WI38 (cell line): ENCODE measurements around the gene C1orf226.

Experiments
- H3K4me3 ChIP-seq: 2 replicates; pipeline ENCODE4 v1.5.1; 2011; ENCODE audit warnings: low read depth, mild to moderate bottlenecking, control low read depth, low read length
- TF ChIP-seq, protein P1 (sequence below): IDR thresholded peaks from 2 replicates; pipeline ENCODE4 v1.5.1; 2012; ENCODE audit warnings: low read depth, mild to moderate bottlenecking, control low read depth, low read length

C1orf226 gene, protein sequence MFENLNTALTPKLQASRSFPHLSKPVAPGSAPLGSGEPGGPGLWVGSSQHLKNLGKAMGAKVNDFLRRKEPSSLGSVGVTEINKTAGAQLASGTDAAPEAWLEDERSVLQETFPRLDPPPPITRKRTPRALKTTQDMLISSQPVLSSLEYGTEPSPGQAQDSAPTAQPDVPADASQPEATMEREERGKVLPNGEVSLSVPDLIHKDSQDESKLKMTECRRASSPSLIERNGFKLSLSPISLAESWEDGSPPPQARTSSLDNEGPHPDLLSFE

DNA sequence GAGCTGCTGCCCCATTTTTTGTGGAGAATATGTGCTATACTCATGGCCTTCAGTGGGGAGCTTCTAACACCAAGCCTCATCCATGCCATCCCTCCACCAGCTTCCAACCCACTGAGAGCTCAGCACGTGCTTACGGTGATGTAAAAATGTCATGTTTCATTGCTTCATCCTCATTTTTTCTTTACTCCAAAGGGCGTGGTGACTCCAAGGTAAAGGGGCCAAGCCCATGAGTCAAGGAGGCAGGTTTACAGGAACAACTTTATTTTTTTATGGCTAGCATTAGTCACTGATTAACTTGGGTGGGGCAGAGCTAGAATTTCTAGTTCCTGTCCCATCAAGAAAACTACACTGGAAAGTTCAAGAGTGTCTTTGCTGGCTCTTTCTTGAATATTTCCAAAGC, at the start of gene C1orf226:
C1orf226 (plus strand) TSS at position 346 of the 400 bp plus-strand sequence. CDS start 174 bp downstream, outside the sequence.
- TF ChIP-seq, protein P1, sequence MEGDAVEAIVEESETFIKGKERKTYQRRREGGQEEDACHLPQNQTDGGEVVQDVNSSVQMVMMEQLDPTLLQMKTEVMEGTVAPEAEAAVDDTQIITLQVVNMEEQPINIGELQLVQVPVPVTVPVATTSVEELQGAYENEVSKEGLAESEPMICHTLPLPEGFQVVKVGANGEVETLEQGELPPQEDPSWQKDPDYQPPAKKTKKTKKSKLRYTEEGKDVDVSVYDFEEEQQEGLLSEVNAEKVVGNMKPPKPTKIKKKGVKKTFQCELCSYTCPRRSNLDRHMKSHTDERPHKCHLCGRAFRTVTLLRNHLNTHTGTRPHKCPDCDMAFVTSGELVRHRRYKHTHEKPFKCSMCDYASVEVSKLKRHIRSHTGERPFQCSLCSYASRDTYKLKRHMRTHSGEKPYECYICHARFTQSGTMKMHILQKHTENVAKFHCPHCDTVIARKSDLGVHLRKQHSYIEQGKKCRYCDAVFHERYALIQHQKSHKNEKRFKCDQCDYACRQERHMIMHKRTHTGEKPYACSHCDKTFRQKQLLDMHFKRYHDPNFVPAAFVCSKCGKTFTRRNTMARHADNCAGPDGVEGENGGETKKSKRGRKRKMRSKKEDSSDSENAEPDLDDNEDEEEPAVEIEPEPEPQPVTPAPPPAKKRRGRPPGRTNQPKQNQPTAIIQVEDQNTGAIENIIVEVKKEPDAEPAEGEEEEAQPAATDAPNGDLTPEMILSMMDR, result no peak
- H3K4me3 ChIP-seq, result no peak within 1 kb of the TSS

DNA sequence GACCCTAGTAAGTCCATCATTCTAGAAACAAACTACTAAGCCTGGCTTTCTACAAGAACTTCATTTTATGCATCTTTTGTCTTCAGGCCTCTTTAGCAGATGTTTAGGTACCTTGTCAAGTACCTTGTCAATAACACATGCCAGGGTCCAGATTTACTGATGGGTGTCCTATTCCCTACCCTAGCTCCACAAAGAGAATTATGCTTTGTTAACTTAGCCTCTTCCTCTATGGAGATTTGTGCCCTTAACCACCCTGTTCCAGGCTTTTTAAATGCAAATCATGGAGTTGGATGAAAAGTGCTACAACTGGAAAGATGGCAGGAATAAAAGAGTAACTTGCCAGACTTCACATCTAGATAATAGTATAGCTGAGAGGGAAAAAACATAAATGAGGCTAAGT, 47.5 kb upstream of the C1orf226 start:
- TF ChIP-seq, protein P1, result no peak

DNA sequence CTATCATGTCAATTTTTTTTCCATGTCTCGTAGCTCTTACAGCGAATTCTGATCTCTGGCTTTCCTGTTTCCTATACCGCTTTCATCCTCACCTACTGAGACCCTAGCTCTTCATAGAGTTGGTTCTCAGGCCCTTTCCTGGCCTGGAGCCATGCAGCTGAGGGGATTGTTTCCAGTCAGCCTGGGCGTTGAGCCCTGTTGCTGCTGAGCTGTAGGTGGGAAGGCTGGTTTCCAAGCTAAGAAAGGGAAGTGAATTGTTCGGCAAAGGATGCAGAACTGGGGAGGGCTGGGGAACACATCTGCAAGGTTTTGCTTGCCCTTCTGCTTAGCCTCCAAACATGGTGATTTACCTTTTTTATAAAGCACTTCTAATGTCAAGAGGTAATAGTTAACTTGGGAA, 46.4 kb upstream of the C1orf226 start:
- TF ChIP-seq, protein P1, result no peak
- no peak overlapping the region for H3K4me3 ChIP-seq

More for the DNA sequence above, 47.5 kb upstream of the C1orf226 start:
- no peak overlapping the region for H3K4me3 ChIP-seq

DNA sequence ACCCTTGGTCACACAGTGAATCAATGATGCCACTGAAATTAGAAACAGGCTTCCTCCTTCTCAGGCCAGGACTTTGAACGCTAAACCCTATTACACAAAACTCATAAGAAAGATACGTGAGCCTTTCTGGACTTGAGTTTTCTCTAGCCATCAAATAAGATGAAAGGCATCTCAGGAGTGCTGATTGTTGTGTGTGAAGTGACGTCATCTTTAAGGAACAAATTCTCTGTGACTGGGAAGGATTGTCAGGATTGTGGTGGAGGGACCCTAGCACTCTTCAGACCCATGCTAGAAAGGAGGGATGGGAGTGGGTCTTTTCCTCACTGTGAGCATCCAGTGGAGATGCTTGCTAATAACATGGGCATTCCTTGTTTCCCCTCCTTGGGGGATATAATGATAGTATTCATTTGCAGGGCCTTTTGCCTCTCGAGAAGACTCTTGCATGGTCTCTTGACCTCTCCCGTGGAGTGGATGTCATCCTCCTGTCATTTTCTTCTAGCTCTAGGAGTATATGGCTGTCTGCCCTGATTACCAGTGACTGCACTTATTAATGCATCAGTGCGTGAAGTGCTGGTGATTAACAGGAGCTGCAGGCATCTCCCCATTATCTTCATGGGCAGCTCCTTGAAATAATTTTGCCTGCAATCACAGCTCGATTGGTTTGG, 44.8 kb upstream of the C1orf226 start:
- H3K4me3 ChIP-seq, result no peak overlapping the region
- TF ChIP-seq, protein P1, result no peak

DNA sequence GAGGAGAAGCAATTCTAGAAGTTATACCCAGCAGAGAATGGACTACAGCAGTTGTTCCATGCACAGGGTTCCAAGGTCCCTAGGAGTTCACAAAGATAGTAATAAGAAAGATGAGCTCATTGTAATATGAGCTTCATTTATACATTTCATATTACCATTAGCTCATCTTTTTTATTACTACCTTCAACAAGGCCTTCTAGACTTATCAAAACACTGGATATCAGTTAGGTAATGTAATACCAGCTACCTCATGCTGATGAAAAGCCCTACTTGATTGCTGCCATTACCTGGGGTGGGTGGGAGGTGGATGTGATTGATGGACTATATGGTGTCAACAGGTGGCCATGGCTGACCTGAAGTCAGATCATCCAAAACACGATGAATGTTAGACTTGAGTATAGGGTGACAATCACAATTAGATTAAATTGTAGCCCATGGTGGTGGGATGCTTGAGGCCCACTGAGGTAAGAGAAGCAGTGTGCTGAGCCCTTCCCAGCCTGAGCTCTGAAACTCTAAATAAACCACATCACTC, 39.0 kb upstream of the C1orf226 start:
- H3K4me3 ChIP-seq, result no peak overlapping the region
- TF ChIP-seq, protein P1, result no peak

DNA sequence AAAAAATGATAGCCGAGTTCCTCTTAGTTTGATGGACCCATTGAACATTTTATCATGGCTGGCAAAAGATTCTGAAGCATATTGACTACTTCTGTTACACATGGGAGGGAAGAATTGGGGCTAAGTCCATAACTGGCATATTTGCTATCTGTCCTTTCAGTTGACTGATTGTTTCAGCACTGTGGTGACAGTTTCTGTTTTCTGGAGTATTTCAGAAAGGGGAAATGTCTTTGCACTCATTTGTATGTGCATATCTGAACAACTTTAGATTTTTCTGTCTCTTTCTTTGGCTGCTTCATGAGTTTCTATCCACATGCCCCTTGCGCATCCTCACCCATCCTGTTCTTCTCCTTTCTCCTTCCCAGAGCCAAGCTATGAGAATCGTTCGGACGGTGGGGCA, 38.1 kb upstream of the C1orf226 start:
- H3K4me3 ChIP-seq, result no peak overlapping the region
- TF ChIP-seq, protein P1, result no peak

DNA sequence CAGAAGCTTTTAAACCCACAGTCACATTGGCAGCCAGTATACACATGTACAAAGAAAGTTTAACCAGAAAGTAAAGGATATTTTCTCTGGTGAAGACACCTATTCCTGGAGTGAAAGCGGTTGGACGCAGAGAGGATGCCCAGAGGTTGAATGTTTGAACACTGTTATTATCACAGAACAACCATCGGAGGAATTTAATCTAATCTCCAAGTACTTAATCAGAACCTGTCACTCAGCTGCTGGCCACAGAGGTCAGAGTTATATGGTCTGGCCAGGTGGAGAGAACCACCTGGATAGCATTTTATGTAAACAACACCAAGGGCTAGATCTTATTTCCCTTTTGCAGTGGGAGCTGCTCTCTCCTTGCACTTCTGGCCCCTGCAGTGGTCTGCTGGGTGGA, 34.2 kb upstream of the C1orf226 start:
- H3K4me3 ChIP-seq, result no peak overlapping the region
- TF ChIP-seq, protein P1, result no peak
